Neural progenitor cell (in vitro differentiated cells): ENCODE data around the gene NUP54. TPM values are rescaled to one million over a fixed set of nuclear protein-coding genes. Genes with fewer than 3 reads are reported as not detected.

Source experiments
- DNase-seq: peaks from one replicate; pipeline ENCODE4 v3.0.0-alpha.2; 2016; ENCODE audit warnings: low spot score
- H2AFZ ChIP-seq: fragments of 200-600 bp; sonication (generic); replicated peaks from 2 replicates; pipeline ENCODE4 v1.6.1; 2016; ENCODE audit warnings: antibody characterized with exemption
- H3F3A ChIP-seq: fragments of 200-600 bp; sonication (generic); 2 replicates; pipeline ENCODE4 v1.6.1; 2016; ENCODE audit warnings: antibody characterized with exemption, low read depth
- H3K27ac ChIP-seq: fragments of 200-600 bp; sonication (generic); 2 replicates; pipeline ENCODE4 v1.5.1; 2016; ENCODE audit warnings: mild to moderate bottlenecking
- H3K27me3 ChIP-seq: fragments of 200-600 bp; sonication (generic); 2 replicates; pipeline ENCODE4 v1.6.1; 2016; ENCODE audit warnings: mild to moderate bottlenecking, moderate library complexity
- H3K36me3 ChIP-seq: fragments of 200-600 bp; sonication (generic); 2 replicates; pipeline ENCODE4 v1.5.1; 2016
- H3K4me1 ChIP-seq: fragments of 200-600 bp; sonication (generic); 2 replicates; pipeline ENCODE4 v1.6.1; 2016; ENCODE audit warnings: mixed run types
- H3K4me2 ChIP-seq: fragments of 200-600 bp; sonication (generic); 2 replicates; pipeline ENCODE4 v1.6.1; 2016
- H3K4me3 ChIP-seq: fragments of 200-600 bp; sonication (generic); 2 replicates; pipeline ENCODE4 v1.5.1; 2016
- H3K79me2 ChIP-seq: fragments of 200-600 bp; sonication (generic); 2 replicates; pipeline ENCODE4 v1.6.1; 2016; ENCODE audit warnings: low read depth
- H3K9ac ChIP-seq: fragments of 200-600 bp; sonication (generic); 2 replicates; pipeline ENCODE4 v1.6.1; 2016
- H3K9me3 ChIP-seq: fragments of 200-600 bp; sonication (generic); 2 replicates; pipeline ENCODE4 v1.5.1; 2016; ENCODE audit warnings: low read depth
- H4K20me1 ChIP-seq: fragments of 200-600 bp; sonication (generic); 2 replicates; pipeline ENCODE4 v1.6.1; 2016; ENCODE audit warnings: low read depth
- H3K27ac Mint-ChIP-seq: 3 replicates; pipeline ENCODE4 v1.8.0; 2021; ENCODE audit warnings: mixed read lengths
- H3K27me3 Mint-ChIP-seq: 2 replicates; pipeline ENCODE4 v1.8.0; 2022; ENCODE audit warnings: low read depth, mild to moderate bottlenecking, inconsistent platforms, moderate library complexity, mixed read lengths; ENCODE audit not compliant: insufficient read depth
- H3K36me3 Mint-ChIP-seq: 3 replicates; pipeline ENCODE4 v1.8.0; 2021; ENCODE audit warnings: mixed read lengths
- H3K4me1 Mint-ChIP-seq: 3 replicates; pipeline ENCODE4 v1.8.0; 2021; ENCODE audit warnings: mixed read lengths
- H3K4me3 Mint-ChIP-seq: 3 replicates; pipeline ENCODE4 v1.8.0; 2021; ENCODE audit warnings: mild to moderate bottlenecking, moderate library complexity, mixed read lengths
- H3K9me3 Mint-ChIP-seq: 3 replicates; pipeline ENCODE4 v1.8.0; 2020; ENCODE audit warnings: mixed read lengths
- EZH2 ChIP-seq: fragments of 200-600 bp; sonication (generic); IDR thresholded peaks from 2 replicates; pipeline ENCODE4 v1.6.1; 2017; ENCODE audit warnings: antibody characterized with exemption, mild to moderate bottlenecking, moderate library complexity
- EZH2phosphoT487 ChIP-seq: fragments of 200-600 bp; sonication (generic); IDR thresholded peaks from 2 replicates; pipeline ENCODE4 v1.6.1; 2017; ENCODE audit warnings: antibody characterized with exemption
- total RNA-seq: library from RNA; depleted of rRNA; stranded (reverse); fragments of >200 nt; gene quantifications from 2 replicates; pipeline ENCODE4 v1.2.3, GENCODE V29; 2015; ENCODE audit warnings: low replicate concordance
- TF ChIP-seq, protein P1 (sequence below): fragments of 200-600 bp; sonication (generic); IDR thresholded peaks from 2 replicates; pipeline ENCODE4 v1.5.1; 2017; ENCODE audit warnings: antibody characterized with exemption, mild to moderate bottlenecking

The NUP54 gene
- total RNA-seq, 1 donor from 2014 or later: 161 TPM

DNA sequence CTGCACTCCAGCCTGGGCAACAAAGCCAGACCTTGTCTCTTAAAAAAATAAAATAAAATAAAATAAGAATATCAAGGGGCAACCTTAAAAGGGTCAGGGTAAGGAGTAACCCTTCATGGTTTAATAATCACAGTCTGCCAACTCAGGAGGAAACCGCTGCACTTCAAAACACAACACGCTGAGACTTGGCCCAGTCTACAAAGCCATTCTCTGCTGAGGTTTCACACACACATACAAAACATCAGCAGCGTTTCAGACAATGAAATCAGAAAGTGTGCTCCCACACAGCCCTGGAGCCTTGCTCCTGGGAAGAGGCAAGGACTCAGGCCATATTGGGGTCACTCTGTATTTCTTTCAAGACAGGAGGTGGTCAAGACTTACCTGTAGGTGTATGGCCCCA is 47.1 kb upstream of the NUP54 start:
- no peak overlapping the region for H2AFZ ChIP-seq
- peaks cover 46% of the 10 kb centered on the region for H3K36me3 Mint-ChIP-seq
- no peak overlapping the region for H3K27ac Mint-ChIP-seq
- H3K9me3 Mint-ChIP-seq: peaks cover 5% of the 10 kb centered on the region
- no peak overlapping the region for H3K9ac ChIP-seq
- H3K27ac ChIP-seq: no peak overlapping the region
- H3K27me3 Mint-ChIP-seq: peaks cover 2% of the 10 kb centered on the region
- peaks cover 15% of the 10 kb centered on the region for H3K79me2 ChIP-seq
- no peaks in the 10 kb centered on the region for H3K27me3 ChIP-seq
- H3K4me3 ChIP-seq: no peak overlapping the region
- peaks cover 20% of the 10 kb centered on the region for H3K4me1 Mint-ChIP-seq
- H3K4me3 Mint-ChIP-seq: no peak overlapping the region
- no peak for DNase-seq
- H4K20me1 ChIP-seq: peaks cover 13% of the 10 kb centered on the region
- no peak for TF ChIP-seq EZH2phosphoT487
- TF ChIP-seq, protein P1, sequence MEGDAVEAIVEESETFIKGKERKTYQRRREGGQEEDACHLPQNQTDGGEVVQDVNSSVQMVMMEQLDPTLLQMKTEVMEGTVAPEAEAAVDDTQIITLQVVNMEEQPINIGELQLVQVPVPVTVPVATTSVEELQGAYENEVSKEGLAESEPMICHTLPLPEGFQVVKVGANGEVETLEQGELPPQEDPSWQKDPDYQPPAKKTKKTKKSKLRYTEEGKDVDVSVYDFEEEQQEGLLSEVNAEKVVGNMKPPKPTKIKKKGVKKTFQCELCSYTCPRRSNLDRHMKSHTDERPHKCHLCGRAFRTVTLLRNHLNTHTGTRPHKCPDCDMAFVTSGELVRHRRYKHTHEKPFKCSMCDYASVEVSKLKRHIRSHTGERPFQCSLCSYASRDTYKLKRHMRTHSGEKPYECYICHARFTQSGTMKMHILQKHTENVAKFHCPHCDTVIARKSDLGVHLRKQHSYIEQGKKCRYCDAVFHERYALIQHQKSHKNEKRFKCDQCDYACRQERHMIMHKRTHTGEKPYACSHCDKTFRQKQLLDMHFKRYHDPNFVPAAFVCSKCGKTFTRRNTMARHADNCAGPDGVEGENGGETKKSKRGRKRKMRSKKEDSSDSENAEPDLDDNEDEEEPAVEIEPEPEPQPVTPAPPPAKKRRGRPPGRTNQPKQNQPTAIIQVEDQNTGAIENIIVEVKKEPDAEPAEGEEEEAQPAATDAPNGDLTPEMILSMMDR: no peak
- TF ChIP-seq EZH2: no peak
- no peak overlapping the region for H3K4me2 ChIP-seq
- peaks cover 9% of the 10 kb centered on the region for H3K4me1 ChIP-seq
- no peaks in the 10 kb centered on the region for H3F3A ChIP-seq
- H3K36me3 ChIP-seq: no peaks in the 10 kb centered on the region
- H3K9me3 ChIP-seq: no peaks in the 10 kb centered on the region

DNA sequence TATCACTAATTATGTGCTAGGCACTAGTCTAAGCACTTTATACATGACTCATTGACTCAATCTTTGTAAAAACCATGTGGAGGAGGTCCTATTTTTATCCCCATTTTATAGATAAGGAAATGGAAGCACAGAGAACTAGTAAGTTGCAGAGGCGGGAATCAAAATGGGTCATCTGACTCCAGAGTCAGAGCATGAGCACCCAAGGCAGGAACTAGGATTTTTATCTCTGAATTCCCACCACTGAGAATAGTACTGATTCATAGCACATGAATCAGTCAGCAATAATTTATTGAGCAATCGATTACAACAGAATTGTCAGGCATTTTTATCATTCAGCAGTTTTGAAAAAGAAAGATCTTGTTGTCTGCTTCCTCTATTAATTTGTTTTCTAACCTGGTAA is 46.1 kb upstream of the NUP54 start:
- Histone ChIP-seq H3K9me3 (no peaks in the 10 kb centered on the region), H3K36me3 (no peaks in the 10 kb centered on the region), H3K4me1 (peaks cover 9% of the 10 kb centered on the region), H3K79me2 (peaks cover 15% of the 10 kb centered on the region), H3F3A (no peaks in the 10 kb centered on the region), H3K4me2 (no peak overlapping the region), H3K4me3 (no peak overlapping the region), H3K27me3 (no peaks in the 10 kb centered on the region), H3K9ac (no peak overlapping the region), H3K27ac (no peak overlapping the region), H2AFZ (no peak overlapping the region), H4K20me1 (peaks cover 12% of the 10 kb centered on the region)
- Mint-ChIP-seq H3K9me3 (peaks cover 7% of the 10 kb centered on the region), H3K4me3 (no peak overlapping the region), H3K27me3 (peaks cover 2% of the 10 kb centered on the region), H3K27ac (no peak overlapping the region), H3K4me1 (peaks cover 20% of the 10 kb centered on the region), H3K36me3 (peaks cover 49% of the 10 kb centered on the region)
- no peak for DNase-seq
- TF ChIP-seq, protein P1: no peak
- TF ChIP-seq EZH2 (no peak), EZH2phosphoT487 (no peak)

DNA sequence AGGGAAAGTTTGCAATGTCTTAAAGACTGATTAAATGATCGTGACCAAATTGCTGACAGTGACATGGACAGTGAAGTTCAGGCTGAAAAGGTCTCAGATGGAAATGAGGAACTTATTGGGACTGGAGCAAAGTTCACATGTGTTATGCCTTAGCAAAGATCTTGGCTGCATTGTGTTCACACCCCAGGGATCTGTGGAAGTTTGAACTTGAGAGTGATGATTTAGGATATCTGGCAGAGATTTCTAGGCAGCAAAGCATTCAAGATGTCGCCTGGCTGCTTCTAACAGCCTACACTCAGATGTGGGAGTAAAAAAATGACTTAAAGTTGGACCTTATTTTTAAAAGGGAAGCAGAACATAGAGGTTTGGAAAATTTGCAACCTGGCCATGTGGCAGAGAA is 44.0 kb upstream of the NUP54 start:
- Mint-ChIP-seq H3K27me3 (peaks cover 2% of the 10 kb centered on the region), H3K4me3 (no peak overlapping the region), H3K9me3 (peaks cover 7% of the 10 kb centered on the region), H3K4me1 (peaks cover 2% of the 10 kb centered on the region), H3K36me3 (peaks cover 47% of the 10 kb centered on the region), H3K27ac (no peak overlapping the region)
- no peaks in the 10 kb centered on the region for H3K27me3 ChIP-seq
- peaks cover 3% of the 10 kb centered on the region for H4K20me1 ChIP-seq
- no peak overlapping the region for H3K4me2 ChIP-seq
- no peaks in the 10 kb centered on the region for H3F3A ChIP-seq
- H3K79me2 ChIP-seq: peaks cover 14% of the 10 kb centered on the region
- no peaks in the 10 kb centered on the region for H3K9me3 ChIP-seq
- no peak overlapping the region for H3K9ac ChIP-seq
- no peak overlapping the region for H3K27ac ChIP-seq
- H3K4me3 ChIP-seq: no peak overlapping the region
- no peak for TF ChIP-seq EZH2
- TF ChIP-seq, protein P1: no peak
- no peak for TF ChIP-seq EZH2phosphoT487
- no peaks in the 10 kb centered on the region for H3K4me1 ChIP-seq
- DNase-seq: no peak
- no peaks in the 10 kb centered on the region for H3K36me3 ChIP-seq
- no peak overlapping the region for H2AFZ ChIP-seq
